Astrocyte (in vitro differentiated cells and primary cell): ENCODE data around the gene NAB1. TPM values are rescaled to one million over a fixed set of nuclear protein-coding genes. Genes with fewer than 3 reads are reported as not detected.

Experiments used
- DNase-seq: peaks from one replicate; pipeline ENCODE4 v3.0.0-alpha.2; 2010; ENCODE audit warnings: low read depth
- FAIRE-seq: peaks from 2 replicates; lab custom pipeline; 2011; peaks lifted over from hg19 to GRCh38; lab: Jason Lieb, UNC
- H2AFZ ChIP-seq: 2 replicates; pipeline ENCODE4 v1.6.0; 2012; ENCODE audit warnings: low read depth, low read length, inconsistent platforms
- H3K27ac ChIP-seq: 2 replicates; pipeline ENCODE4 v1.5.1; 2011; ENCODE audit warnings: low read depth, low read length, inconsistent platforms
- H3K27me3 ChIP-seq: 2 replicates; pipeline ENCODE4 v1.6.0; 2011; ENCODE audit warnings: low read length, inconsistent platforms; ENCODE audit not compliant: insufficient read depth
- H3K36me3 ChIP-seq: 2 replicates; pipeline ENCODE4 v1.5.1; 2011; ENCODE audit warnings: low read length, inconsistent platforms; ENCODE audit not compliant: insufficient read depth
- H3K4me1 ChIP-seq: 2 replicates; pipeline ENCODE4 v1.5.1; 2011; ENCODE audit warnings: low read length, inconsistent platforms; ENCODE audit not compliant: insufficient read depth
- H3K4me2 ChIP-seq: 2 replicates; pipeline ENCODE4 v1.6.0; 2012; ENCODE audit warnings: low read length, inconsistent platforms
- H3K4me3 ChIP-seq: 2 replicates; pipeline ENCODE4 v1.5.1; 2011; ENCODE audit warnings: low read depth, mild to moderate bottlenecking, low read length, inconsistent platforms; ENCODE audit not compliant: insufficient read depth
- H3K79me2 ChIP-seq: 2 replicates; pipeline ENCODE4 v1.6.0; 2012; ENCODE audit warnings: mild to moderate bottlenecking, low read length, inconsistent platforms; ENCODE audit not compliant: insufficient read depth
- H3K9ac ChIP-seq: 2 replicates; pipeline ENCODE4 v1.6.0; 2012; ENCODE audit warnings: mild to moderate bottlenecking, low read length, inconsistent platforms
- H3K9me3 ChIP-seq: 2 replicates; pipeline ENCODE4 v1.5.1; 2012; ENCODE audit warnings: low read depth, mild to moderate bottlenecking, low read length, inconsistent platforms; ENCODE audit not compliant: insufficient read depth
- H4K20me1 ChIP-seq: 2 replicates; pipeline ENCODE4 v1.6.0; 2012; ENCODE audit warnings: low read length, inconsistent platforms; ENCODE audit not compliant: insufficient read depth
- H3K27ac Mint-ChIP-seq: one replicate; pipeline ENCODE4 v1.8.0; 2021; ENCODE audit warnings: mild to moderate bottlenecking, mixed read lengths; ENCODE audit not compliant: unreplicated experiment
- H3K27me3 Mint-ChIP-seq: one replicate; pipeline ENCODE4 v1.8.0; 2021; ENCODE audit warnings: low read depth, mixed read lengths; ENCODE audit not compliant: unreplicated experiment
- H3K36me3 Mint-ChIP-seq: one replicate; pipeline ENCODE4 v1.8.0; 2021; ENCODE audit warnings: low read depth, mixed read lengths; ENCODE audit not compliant: unreplicated experiment
- H3K4me1 Mint-ChIP-seq: one replicate; pipeline ENCODE4 v1.8.0; 2021; ENCODE audit warnings: low read depth, mixed read lengths; ENCODE audit not compliant: unreplicated experiment
- H3K4me3 Mint-ChIP-seq: one replicate; pipeline ENCODE4 v1.8.0; 2021; ENCODE audit warnings: mild to moderate bottlenecking, moderate library complexity, mixed read lengths; ENCODE audit not compliant: unreplicated experiment
- H3K9me3 Mint-ChIP-seq: one replicate; pipeline ENCODE4 v1.8.0; 2021; ENCODE audit warnings: mild to moderate bottlenecking, mixed read lengths; ENCODE audit not compliant: unreplicated experiment
- CTCF ChIP-seq: IDR thresholded peaks from 2 replicates; pipeline ENCODE4 v1.5.1; 2011; ENCODE audit warnings: low read depth, mild to moderate bottlenecking, inconsistent platforms, low read length, moderate library complexity; ENCODE audit not compliant: insufficient read depth
- EZH2 ChIP-seq: IDR thresholded peaks from 2 replicates; pipeline ENCODE4 v1.6.1; 2012; ENCODE audit warnings: mild to moderate bottlenecking, low read length, inconsistent platforms; ENCODE audit not compliant: insufficient read depth
- total RNA-seq: library from RNA; stranded (reverse); gene quantifications from 2 replicates; pipeline ENCODE4 v1.2.1, GENCODE V29; 2021

Gene NAB1
- total RNA-seq, 1 donor from 2014 or later: 25.4 TPM

GRCh38 chr2:190711069-190711468 lies 62.2 kb downstream of the NAB1 start:
- TF ChIP-seq CTCF (no peak), EZH2 (no peak)
- Histone ChIP-seq H2AFZ (no peak overlapping the region), H3K9ac (no peak overlapping the region), H3K27ac (no peak overlapping the region), H3K4me1 (peaks cover 9% of the 10 kb centered on the region), H3K36me3 (no peaks in the 10 kb centered on the region), H3K4me2 (no peak overlapping the region), H4K20me1 (no peaks in the 10 kb centered on the region), H3K4me3 (no peak overlapping the region), H3K79me2 (no peaks in the 10 kb centered on the region), H3K9me3 (no peaks in the 10 kb centered on the region), H3K27me3 (no peaks in the 10 kb centered on the region)
- H3K4me3 Mint-ChIP-seq: no peak overlapping the region
- H3K36me3 Mint-ChIP-seq: no peaks in the 10 kb centered on the region
- H3K9me3 Mint-ChIP-seq: peaks cover 2% of the 10 kb centered on the region
- H3K27ac Mint-ChIP-seq: no peak overlapping the region
- FAIRE-seq (no peak), DNase-seq (no peak)
- no peaks in the 10 kb centered on the region for H3K27me3 Mint-ChIP-seq
- H3K4me1 Mint-ChIP-seq: peaks cover 34% of the 10 kb centered on the region

- no peak overlapping the region for H3K4me3 Mint-ChIP-seq
- peak; percentile 83 for DNase-seq
- FAIRE-seq: no peak
- H3K79me2 ChIP-seq: no peaks in the 10 kb centered on the region
- H3K27ac Mint-ChIP-seq: no peak overlapping the region
- H3K4me2 ChIP-seq: no peak overlapping the region
- H3K36me3 Mint-ChIP-seq: no peaks in the 10 kb centered on the region
- H3K9me3 ChIP-seq: no peaks in the 10 kb centered on the region
- H2AFZ ChIP-seq: no peak overlapping the region
- no peaks in the 10 kb centered on the region for H3K27me3 ChIP-seq
- no peaks in the 10 kb centered on the region for H3K36me3 ChIP-seq
- H3K9ac ChIP-seq: no peak overlapping the region
- H3K4me1 ChIP-seq: peaks cover 9% of the 10 kb centered on the region
- peaks cover under 1% of the 10 kb centered on the region for H3K9me3 Mint-ChIP-seq
- no peak overlapping the region for H3K4me3 ChIP-seq
- no peaks in the 10 kb centered on the region for H3K27me3 Mint-ChIP-seq
- no peaks in the 10 kb centered on the region for H4K20me1 ChIP-seq
- peaks cover 42% of the 10 kb centered on the region for H3K4me1 Mint-ChIP-seq
- no peak for TF ChIP-seq EZH2
- no peak for TF ChIP-seq CTCF
- H3K27ac ChIP-seq: no peak overlapping the region
Observed at GRCh38 chr2:190713471-190713870, 64.6 kb downstream of the NAB1 start.

DNA sequence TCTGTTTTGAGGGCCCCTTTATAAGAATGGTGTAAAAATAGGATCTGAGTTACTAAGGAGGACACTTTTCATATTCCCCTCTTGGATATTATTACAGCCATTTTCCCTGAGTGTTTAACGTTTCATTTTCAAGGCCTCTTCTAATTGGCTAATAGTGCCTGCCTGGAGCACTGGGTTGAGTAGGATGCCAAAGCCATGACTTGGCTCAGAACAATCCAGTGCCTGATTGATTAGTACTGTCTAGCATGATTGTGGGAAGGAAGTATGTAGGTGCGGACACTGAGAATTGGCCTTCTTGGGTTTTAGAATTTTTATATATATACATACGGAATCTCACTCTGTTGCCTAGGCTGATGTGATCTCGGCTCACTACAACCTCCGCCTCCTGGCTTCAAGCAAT lies 66.1 kb downstream of the NAB1 start:
- DNase-seq: peak; percentile 89
- no peak for FAIRE-seq
- no peak overlapping the region for H3K27ac Mint-ChIP-seq

More for the DNA sequence above, 66.1 kb downstream of the NAB1 start:
- Histone ChIP-seq H2AFZ (no peak overlapping the region), H3K36me3 (no peaks in the 10 kb centered on the region), H3K4me2 (no peak overlapping the region), H3K9me3 (no peaks in the 10 kb centered on the region), H3K9ac (no peak overlapping the region), H4K20me1 (no peaks in the 10 kb centered on the region), H3K27ac (no peak overlapping the region), H3K4me3 (no peak overlapping the region), H3K4me1 (peaks cover 17% of the 10 kb centered on the region), H3K27me3 (no peaks in the 10 kb centered on the region), H3K79me2 (no peaks in the 10 kb centered on the region)
- Mint-ChIP-seq H3K4me3 (no peak overlapping the region), H3K9me3 (no peaks in the 10 kb centered on the region), H3K27me3 (no peaks in the 10 kb centered on the region), H3K4me1 (peaks cover 47% of the 10 kb centered on the region), H3K36me3 (no peaks in the 10 kb centered on the region)
- TF ChIP-seq CTCF (no peak), EZH2 (no peak)
